DOHH2 (cell line): ENCODE measurements around the gene LRPAP1.
"Not testable (repeated sequence)": the region's sequence is repeated elsewhere in the genome, so short reads cannot be mapped to it uniquely, and the experiment has no call there.

ENCODE experiments used
- CTCF ChIP-seq: fragments of 200-600 bp; sonication (generic); IDR thresholded peaks from one replicate; pipeline ENCODE4 v1.5.1; 2014; ENCODE audit warnings: antibody characterized with exemption, mild to moderate bottlenecking, low read depth, low read length; ENCODE audit not compliant: poor library complexity, severe bottlenecking
- EZH2phosphoT487 ChIP-seq: fragments of 200-600 bp; sonication (generic); IDR thresholded peaks from 2 replicates; pipeline ENCODE4 v1.6.1; 2017; ENCODE audit warnings: borderline replicate concordance, mild to moderate bottlenecking, antibody characterized with exemption, low read length, moderate library complexity, mixed read lengths

- TF ChIP-seq EZH2phosphoT487, CTCF: not testable (repeated sequence)
Observed at GRCh38 chr4:3511601-3512000, 20.6 kb downstream of the LRPAP1 start.
